NCI-H1930 (cell line): ENCODE results near the gene SAMD4A.
"Not testable (repeated sequence)": the region's sequence is repeated elsewhere in the genome, so short reads cannot be mapped to it uniquely, and the experiment has no call there.

Experiments
- DNase-seq, 2 experiments: peaks; one replicate each; lab custom pipeline; 2025; lab: John Stamatoyannopoulos, UW

The SAMD4A gene

DNA sequence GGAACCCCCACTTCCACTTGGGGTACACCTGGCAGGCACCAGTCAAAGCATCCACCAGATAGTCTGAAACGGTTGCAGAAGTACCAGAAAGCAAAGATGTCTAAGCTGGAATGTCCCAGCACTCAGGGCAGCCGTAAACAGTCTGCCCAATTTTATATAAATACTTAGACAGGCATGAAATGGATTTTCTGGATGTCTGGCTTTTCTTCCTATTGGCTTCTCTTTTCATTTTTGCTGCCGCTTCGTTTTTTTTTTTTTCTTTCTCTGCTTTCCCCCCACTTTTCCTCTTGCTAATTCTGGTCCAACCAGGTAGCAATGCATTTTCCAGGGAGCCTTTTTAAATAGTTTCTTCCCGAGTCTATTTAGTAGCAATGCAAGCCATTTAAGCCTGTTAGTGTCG, 168.0 kb downstream of the SAMD4A start:
- no peak for DNase-seq

DNA sequence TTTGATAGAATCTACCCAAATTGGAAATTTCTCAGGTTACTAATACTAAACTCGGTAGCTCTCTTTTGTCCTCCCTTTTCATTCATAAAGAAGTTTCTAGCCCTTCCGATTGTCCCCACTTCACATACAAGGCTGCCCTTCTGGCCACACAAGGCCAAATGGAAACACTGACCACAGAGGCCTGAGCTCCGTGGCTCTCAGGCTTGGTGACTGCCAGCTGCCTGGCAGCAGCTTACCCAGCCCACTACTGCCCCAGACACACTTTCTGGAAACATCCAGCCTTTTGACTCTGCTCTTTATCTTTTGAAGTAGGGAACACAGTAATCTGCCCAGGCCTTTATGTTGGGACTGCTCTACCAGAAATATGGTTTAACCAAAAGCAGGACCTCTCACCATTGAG, 168.5 kb downstream of the SAMD4A start:
- no peak for DNase-seq

DNA sequence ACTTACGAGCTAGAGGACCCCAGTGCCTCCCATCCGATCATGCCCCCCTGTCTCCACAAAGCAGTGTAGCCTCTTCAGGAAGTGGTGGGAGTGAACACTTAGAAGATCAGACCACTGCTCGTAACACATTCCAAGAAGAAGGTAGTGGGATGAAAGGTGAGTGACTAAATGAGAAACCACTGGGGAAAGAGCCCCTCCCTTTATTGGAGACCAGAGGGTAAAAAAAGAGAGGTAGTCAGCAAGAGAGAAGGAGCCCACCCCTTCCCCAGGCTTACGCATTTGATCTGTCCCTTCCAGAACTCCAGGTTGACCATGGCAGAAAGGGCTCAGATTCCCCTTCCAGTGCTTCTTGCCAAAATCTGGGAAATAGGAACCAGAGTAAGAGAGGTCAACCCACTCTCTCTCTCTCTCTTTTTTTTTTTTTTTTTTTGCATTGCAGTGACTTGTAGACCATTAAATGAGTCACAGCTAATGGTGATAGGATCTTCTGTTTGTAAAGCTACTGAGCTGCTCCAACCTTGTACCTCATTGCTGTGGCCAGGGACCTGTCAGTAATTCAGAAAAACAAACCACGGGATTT, 170.3 kb downstream of the SAMD4A start:
- DNase-seq, result no peak

DNA sequence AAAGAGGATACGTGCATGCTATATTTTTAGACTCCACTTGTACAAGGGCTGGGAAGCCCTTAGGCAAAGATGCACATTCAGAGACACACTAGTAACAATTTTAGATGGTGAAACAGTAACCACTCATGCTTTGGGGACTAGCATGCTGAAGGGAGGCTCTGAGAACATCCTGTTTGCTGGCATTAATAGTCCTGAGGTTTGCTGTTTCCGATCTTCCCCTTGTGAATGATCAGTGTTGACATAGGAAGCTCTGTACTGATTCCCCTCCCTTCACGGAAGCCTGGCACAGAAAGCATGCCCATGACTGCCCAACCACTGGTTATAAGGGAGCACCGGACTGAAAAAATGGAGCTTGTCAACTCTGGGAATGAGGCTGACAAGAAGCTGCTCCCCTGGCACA, 171.1 kb downstream of the SAMD4A start:
- DNase-seq, result no peak

DNA sequence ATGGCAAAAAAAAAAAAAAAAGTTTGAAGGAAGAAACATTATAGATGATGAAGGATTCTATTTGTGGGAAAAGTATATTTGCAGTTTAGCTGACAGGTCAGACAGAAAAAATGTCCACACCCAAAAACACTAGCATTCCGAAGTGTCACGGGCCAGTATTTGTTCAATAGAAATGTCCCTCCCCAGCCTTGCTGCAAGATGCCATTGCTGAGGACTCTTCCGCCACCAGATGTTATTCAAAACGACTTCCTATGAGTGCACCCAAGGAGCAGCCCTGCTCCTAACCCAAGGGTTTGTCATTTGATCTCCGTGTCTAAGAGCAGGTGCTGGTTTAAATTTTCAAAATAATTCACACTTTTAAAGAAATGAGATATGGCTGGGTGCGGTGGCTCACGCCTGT, 172.6 kb downstream of the SAMD4A start:
- DNase-seq, result no peak

DNA sequence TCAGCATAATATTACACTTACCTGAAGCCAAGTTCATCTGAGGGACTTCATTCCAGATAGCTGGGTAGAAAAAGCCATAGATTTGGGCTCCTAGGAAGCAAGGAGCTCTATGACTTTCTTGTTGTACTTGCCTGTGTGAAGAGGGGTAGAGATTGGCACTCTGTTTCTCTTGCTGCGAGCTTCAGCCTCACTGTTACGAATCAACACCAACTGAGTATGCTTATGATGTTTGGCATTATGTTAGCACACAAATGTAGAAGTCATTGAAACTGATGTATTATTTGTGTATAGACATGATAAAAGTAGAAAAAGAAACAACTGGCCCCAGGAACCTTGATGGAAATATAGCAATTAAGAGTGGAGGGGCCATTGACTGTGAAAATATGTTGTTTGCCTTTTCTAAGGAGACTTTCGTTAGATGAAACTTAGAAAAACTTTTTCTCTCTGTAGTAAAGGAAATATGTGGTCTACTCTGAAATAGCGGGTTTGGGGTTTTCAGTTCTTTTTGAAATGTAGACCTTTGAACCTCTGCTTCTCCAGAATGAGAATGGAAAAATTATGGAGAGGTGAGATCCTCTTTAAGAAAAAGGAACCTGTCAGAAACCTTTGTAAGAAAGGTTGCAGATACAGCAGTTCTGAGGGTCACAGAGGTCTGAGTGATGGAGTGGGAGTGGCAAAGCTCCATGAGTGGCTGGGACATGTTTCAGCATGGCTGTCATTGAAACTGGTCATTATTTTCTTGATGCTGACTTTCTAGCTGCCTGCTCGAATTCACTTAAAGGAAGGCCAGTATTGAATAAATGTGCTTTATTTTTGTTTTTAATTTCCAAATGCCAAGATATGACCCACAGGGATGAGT, 175.8 kb downstream of the SAMD4A start:
- no peak for DNase-seq

DNA sequence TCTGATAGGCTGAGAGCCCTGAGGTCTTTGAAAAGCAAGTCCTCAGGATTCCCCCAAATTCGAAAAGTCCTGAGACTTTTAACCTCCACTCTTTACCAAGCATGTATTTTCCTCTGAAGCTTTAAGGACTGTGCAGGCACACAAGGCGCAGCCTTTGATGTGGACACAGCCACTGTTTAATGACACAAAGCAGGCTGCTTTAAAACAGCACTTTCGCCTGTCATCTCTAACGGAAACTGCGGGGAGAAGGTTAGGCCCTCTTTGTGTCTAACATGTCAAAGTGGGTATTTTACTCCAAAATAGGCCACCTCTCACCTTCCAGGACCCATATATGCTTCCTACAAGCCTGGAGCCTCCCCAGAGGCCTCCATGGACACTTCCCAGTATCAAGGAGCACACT, 176.5 kb downstream of the SAMD4A start:
- DNase-seq, result no peak

DNA sequence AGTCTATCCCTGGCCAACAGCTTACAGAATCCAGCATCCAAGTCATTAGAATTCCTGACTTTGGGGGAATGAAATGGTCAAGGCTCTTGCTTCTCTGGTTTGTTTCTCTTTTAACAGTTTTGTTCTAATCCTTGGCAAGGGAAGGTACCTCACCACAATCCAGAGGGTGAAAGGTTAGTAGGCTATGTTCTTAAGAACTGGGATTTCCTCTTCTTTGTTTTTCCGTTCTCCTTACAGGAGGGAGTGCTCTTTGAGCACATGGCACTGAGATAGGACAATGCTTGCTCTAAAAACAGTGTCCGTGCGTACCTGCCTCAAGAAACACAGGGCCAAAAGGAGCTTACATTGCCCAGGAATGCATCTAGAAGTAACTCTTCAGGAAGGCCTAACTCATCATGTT, 179.1 kb downstream of the SAMD4A start:
- DNase-seq, result no peak

DNA sequence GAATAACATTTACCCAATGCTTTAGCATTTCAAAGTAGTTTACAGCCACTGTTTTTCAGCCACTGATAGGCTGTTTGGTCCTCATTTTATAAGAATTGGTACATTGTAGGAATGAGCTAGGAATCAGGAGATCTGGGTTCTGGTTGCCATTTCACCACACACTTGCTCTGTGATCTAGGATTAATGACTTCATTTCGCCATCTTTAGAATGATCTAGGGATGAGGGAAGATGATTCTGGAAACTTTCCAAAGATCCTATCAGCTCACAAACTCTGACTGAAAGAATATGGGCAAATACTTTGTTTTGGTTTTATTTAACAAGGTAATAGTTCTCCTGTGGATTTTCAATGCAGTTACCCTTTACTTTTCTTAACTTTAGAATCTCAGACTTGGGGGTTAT, 180.7 kb downstream of the SAMD4A start:
- no peak for DNase-seq

DNA sequence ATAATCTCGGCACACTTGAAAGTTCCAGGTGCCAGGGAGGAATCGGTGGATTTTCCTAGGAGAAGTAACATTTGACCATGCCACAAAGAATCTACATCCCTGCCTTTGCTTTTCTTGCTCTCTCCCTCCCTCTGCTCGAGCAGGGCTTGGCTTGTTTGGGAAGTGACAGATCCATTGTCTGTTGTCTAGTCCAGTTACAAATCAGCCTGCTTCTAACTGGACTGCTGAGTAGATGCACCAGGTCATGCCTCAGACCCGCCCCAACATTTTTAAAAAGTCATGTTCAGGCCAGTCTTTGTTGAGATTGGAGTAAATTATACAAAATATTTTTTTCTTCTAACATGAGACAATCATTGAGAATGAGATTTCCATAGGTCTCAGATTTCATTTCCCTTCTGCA, 182.3 kb downstream of the SAMD4A start:
- no peak for DNase-seq

DNA sequence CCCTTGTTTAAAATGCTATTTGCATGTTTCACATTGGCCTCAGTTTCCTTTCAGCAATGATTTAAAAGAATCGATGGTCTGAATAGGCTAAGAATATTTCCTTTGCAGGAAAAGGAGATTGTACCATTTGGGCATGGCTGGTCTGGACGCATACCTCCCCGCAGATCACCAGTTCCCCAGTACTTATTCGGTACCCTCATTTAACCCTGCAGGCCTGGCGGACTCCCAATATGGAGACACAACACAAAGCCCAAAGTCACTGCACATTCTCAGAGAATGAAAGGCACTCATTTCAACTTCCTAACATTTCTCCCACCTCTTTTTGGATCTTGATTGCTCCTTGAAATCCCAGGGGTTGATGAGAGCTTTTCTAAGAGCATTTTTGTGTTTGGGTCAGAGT, 182.8 kb downstream of the SAMD4A start:
- no peak for DNase-seq

DNA sequence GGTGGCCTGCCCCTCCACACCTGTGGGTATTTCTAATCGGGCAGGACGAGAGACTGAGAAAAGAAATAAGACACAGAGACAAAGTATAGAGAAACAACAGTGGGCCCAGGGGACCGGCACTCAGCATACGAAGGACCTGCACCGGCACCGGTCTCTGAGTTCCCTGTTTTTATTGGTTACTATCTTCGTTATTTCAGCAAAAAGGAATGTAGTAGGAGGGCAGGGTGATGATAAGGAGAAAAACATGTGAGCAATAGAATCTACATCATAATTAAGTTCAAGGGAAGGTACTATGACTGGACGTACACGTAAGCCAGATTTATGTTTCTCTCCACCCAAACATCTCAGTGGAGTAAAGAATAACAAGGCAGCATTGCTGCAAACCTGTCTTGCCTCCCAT, 185.7 kb downstream of the SAMD4A start:
- DNase-seq, result not testable (repeated sequence)

DNA sequence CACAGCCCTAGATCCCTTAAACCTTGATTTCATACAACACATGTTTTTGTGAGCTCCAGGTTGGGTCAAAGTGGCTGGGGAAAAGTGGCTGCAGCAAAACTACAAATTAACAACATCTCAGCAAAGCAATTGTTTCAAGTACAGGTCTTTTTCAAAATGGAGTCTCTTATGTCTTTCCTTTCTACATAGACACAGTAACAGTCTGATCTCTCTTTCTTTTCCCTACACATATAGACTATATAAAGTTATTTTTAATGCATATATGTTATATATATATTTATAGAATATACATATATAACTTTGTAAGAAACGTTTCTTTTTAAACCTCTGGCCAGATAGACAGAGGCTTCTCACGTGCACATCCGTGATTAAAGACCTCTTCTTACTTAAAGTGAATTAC, 186.5 kb downstream of the SAMD4A start:
- not testable (repeated sequence) for DNase-seq

DNA sequence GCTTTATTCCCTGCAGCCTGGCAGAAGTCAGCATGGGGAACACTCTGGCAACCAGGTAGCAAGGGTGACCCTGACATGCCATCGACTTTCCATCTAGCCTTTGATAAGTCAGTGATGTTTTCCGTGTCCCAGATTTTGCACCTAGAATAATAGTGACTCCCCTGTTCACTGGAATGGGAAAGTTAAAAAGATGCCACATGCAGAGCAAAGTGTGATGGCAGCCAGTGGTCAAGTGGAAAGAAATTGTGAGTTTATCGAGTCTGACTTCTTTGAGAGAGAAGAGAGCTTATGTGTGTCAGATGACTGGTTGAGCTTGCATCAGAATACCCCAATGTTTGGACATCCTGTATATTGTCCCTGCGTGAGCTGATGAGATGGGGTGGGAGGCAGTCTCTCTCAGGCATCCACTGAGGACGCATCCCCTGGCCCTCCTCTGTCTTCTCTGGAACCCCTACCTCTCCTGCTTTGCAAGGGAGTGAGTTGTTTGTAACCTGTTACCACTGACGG, 187.2 kb downstream of the SAMD4A start:
- DNase-seq, result no peak

DNA sequence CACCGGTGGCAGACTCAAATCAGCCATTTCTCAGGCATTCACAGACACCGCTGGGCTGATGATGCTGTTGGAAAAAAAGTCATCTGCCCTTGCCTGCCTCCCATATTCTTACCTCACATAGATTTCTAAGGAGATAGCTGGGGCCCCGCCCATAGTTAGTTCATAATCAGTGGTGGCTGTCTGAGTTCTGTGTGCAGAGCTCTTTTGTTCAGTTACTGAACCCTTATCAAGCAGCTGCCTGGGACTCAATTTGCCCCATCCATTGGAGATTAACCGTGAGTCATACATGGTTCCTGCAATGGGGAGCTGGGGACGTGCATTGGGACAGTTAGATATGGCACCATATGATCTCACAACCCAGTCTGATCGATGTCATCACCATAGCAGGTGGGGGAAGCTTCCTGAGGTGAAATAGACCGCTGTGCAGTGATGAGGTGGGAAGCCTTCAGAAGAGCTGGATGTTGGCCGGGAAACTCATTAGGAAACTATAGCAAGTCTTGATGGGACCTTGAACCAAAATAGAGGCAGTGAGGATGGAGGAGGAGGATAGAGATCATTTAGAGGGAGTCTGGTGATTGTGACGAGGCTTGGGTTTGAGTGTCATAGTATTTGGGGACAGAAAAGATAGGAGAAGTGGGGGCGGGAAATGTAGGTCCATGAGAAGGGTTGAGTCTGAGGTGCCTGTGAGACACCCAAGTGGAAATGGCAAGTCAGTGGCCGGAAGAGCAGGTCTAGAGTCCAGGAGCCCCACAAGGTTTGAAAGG, 187.9 kb downstream of the SAMD4A start:
- no peak for DNase-seq

DNA sequence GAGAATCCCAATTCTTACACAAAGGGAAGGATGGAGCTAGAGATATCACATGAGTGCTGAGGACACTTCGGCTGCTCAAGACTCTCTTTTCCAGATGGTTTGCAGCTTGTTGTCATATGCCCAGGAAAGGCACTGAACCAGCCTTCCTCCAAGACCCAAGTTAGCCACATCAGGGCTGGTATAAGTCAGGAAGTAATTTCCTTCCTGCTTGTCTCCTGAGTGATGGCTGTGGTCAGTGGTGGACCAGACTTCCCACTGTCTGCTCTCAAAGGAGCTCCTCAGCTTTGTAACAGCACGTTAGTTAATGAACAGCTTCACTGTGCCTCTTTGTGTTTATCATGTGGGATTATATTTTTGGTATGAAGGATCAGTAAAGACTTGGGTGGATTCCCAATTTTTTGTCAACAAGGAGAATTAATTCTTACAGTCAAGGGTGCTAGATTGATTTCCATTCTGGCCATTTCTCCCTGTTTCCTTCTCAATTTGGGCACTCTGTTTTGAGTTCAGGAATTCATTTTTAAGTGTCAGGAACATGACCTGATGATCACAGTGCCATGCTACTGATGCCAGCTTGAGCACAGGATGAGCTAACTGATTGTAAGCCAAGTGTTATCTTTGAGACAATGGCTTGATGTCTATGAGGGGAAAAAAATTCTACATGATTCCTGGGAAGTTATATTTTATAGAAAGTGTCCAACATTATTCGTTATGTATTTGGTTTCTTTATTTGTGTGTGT, 189.9 kb downstream of the SAMD4A start:
- no peak for DNase-seq

DNA sequence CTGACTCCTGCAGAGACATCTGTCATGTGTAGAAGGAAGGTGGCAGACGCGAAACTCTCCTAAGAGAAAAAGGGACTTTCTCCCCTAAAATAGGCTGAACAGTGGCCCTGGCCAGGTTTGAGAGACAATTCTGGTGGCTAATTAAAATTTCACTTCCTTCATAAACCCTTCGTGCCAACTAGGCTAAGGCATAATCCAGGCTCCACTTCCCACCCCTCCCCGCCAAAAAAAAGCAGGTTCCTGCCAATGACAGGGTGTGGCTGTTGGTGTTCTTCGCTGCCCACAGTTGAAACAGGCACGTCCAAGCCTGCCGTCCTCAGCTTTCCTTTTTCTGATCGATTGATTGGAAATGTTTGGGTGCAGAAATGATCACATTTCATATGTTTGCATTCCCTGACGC, 191.1 kb downstream of the SAMD4A start:
- no peak for DNase-seq

DNA sequence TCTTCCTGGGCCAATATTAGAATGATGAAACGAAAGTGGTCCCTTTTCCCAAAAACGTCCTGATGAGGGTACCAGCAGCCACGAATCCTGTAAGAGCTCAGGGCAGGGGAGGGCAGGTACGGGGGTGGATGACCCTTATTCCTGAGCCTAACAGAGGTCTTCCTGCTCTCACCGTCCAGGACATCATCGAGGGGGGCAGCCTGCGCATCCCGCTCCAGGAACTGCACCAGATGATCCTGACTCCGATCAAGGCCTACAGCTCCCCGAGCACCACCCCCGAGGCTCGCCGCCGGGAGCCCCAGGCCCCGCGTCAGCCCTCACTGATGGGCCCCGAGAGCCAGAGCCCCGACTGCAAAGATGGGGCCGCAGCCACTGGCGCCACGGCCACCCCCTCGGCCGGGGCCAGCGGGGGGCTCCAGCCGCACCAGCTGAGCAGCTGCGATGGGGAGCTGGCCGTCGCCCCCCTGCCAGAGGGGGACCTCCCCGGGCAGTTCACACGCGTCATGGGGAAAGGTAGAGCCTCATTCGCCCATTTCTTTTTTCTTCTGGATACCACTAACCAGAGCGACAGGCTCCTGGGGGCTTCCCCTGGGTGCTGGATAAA, 193.2 kb downstream of the SAMD4A start:
- DNase-seq, result no peak

DNA sequence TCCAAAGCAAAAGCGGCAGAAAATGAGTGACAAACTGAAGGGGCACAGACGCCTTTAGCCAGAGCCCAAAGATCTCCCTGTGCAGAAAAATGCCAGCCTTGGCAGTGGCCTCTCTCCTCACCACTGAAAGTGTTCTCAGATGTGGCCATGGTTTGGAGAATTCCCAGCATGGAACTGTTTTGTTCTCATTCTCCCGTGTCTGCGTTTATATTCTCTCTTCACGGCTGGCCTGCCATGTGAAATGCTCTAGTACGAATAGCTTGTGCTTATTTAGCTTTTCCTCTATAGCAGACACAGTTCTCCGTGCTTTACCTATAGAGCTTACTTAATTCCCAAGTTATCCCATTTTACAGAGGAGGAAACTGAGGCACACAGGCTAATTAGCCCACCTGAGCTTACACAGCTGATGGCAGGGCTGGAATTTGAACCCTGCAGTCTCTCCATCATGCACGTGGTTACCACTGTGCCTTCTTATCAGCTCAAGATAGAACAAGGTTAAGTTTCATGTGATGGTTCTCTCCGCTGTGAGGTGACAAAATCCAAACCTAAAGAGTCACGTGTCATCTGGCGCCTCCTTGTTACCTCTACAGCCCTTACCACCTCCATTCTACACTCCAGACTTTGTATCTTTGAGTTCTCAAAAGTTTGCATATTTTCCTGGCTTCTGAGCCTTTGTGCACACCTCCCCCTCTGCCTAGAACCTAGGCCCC, 194.1 kb downstream of the SAMD4A start:
- DNase-seq, result no peak

DNA sequence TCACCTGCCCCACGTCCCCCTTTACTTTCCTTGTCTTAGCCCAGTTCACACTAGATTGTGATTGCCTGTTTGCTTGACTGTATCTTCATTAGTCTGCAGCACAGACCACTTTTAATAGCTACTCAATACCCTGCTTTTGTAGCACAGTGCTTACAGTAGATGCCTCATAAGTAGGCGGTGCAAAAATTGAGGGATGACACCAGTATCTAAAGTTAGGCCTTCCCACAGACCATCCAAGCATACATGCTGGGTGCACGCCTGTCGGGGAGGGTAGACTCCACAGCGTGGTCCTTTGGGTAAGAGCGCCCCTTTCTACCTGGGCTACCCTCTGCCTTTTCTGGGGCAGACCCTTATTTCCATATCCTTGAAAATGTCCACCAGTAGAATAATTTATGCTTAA, 194.9 kb downstream of the SAMD4A start:
- no peak for DNase-seq

DNA sequence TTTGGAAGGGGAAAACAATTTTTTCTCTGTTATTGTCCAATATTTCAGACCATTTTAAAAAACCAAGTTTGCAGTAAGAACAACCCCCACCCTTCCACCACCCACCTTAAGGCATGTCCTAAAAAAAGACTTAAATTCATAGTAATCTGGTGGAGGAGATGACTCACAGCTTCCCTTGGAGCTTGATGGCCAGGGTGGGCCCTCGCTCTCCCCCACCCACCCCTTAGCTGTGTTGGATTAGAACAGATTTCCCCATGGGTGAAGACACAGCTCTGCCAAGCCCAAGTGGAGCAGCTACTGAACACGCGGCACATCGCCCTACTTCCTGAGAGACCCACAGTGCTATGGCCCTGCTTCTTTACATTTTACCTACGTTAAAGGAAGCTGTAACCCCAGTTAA, 195.4 kb downstream of the SAMD4A start:
- no peak for DNase-seq
